ENCODE results near the gene PRKN.

PRKN gene

GRCh38 chr6:161405418-161405817 is 1322.1 kb downstream of the PRKN start:
- TF ChIP-seq ZFX (IDR thresholded peaks at IDR 0.05; ENCODE audit: borderline replicate concordance) (no peak), CTCF (IDR thresholded peaks at IDR 0.05) (no peak)
- no peak overlapping the region for H3K27ac ChIP-seq

GRCh38 chr6:161403717-161404116 is 1323.8 kb downstream of the PRKN start:
- no peak for TF ChIP-seq CTCF (IDR thresholded peaks at IDR 0.05)
- no peak for TF ChIP-seq ZFX (IDR thresholded peaks at IDR 0.05; ENCODE audit: borderline replicate concordance)

GRCh38 chr6:161401587-161402309 is 1325.8 kb downstream of the PRKN start:
- no peak for TF ChIP-seq CTCF (IDR thresholded peaks at IDR 0.05)
- TF ChIP-seq ZFX (IDR thresholded peaks at IDR 0.05; ENCODE audit: borderline replicate concordance): no peak
- no peak overlapping the region for H3K27ac ChIP-seq

More at GRCh38 chr6:161403717-161404116, 1323.8 kb downstream of the PRKN start:
- no peak overlapping the region for H3K27ac ChIP-seq

- no peak overlapping the region for H3K27ac ChIP-seq
- TF ChIP-seq CTCF (IDR thresholded peaks at IDR 0.05): no peak
- no peak for TF ChIP-seq ZFX (IDR thresholded peaks at IDR 0.05; ENCODE audit: borderline replicate concordance)
Measured at GRCh38 chr6:161400671-161401070, 1326.9 kb downstream of the PRKN start.

- TF ChIP-seq CTCF (IDR thresholded peaks at IDR 0.05) (no peak), ZFX (IDR thresholded peaks at IDR 0.05; ENCODE audit: borderline replicate concordance) (no peak)
Measured at GRCh38 chr6:161396539-161396938, 1331.0 kb downstream of the PRKN start.

GRCh38 chr6:161395716-161396231 is 1331.8 kb downstream of the PRKN start:
- no peak overlapping the region for H3K27ac ChIP-seq
- TF ChIP-seq ZFX (IDR thresholded peaks at IDR 0.05; ENCODE audit: borderline replicate concordance) (no peak), CTCF (IDR thresholded peaks at IDR 0.05) (no peak)

More at GRCh38 chr6:161396539-161396938, 1331.0 kb downstream of the PRKN start:
- no peak overlapping the region for H3K27ac ChIP-seq

GRCh38 chr6:161394437-161394836 is 1333.1 kb downstream of the PRKN start:
- H3K27ac ChIP-seq: no peak overlapping the region
- TF ChIP-seq CTCF (IDR thresholded peaks at IDR 0.05): no peak
- no peak for TF ChIP-seq ZFX (IDR thresholded peaks at IDR 0.05; ENCODE audit: borderline replicate concordance)

All from 22Rv1 (cell line).